CD8-positive, alpha-beta memory T cell (primary cell): ENCODE data around the gene FAM89A. TPM values are rescaled to one million over a fixed set of nuclear protein-coding genes. Genes with fewer than 3 reads are reported as not detected.
A peak's percentile ranks its signal among the peaks of the same experiment; 100 is the strongest.
"Not testable (repeated sequence)": the region's sequence is repeated elsewhere in the genome, so short reads cannot be mapped to it uniquely, and the experiment has no call there.

ENCODE experiments used
- CTCF ChIA-PET: fragments of 350-600 bp; sonication (Branson Sonifier 250); formaldehyde crosslinking; loops from one replicate; lab custom pipeline; 2021; ENCODE audit warnings: antibody characterized with exemption; lab: Charles Lee
- POLR2A ChIA-PET: fragments of 350-600 bp; sonication (Branson Sonifier 250); formaldehyde crosslinking; loops from one replicate; lab custom pipeline; 2021; ENCODE audit warnings: antibody characterized with exemption; lab: Charles Lee
- DNase-seq, 5 donors: peaks; one replicate each; pipeline versions ENCODE4 v3.0.0 to v3.0.0-alpha.2; 2020 to 2022; ENCODE audit warnings: mixed read lengths in 1 of 5
- H3K27ac ChIP-seq: one replicate; pipeline ENCODE4 v1.7.0; 2013; ENCODE audit warnings: low read depth, mild to moderate bottlenecking, low read length, moderate library complexity
- H3K27me3 ChIP-seq: 2 replicates; pipeline ENCODE4 v1.7.0; 2013; ENCODE audit warnings: low read length, mild to moderate bottlenecking; ENCODE audit not compliant: insufficient read depth, poor library complexity, severe bottlenecking
- H3K36me3 ChIP-seq: 2 replicates; pipeline ENCODE4 v1.7.0; 2013; ENCODE audit warnings: mild to moderate bottlenecking, low read length, moderate library complexity; ENCODE audit not compliant: insufficient read depth
- H3K4me1 ChIP-seq: 2 replicates; pipeline ENCODE4 v1.7.0; 2013; ENCODE audit warnings: mild to moderate bottlenecking, low read length, moderate library complexity; ENCODE audit not compliant: insufficient read depth
- H3K4me3 ChIP-seq: 2 replicates; pipeline ENCODE4 v1.7.0; 2013; ENCODE audit warnings: mild to moderate bottlenecking, low read length
- H3K9me3 ChIP-seq: 2 replicates; pipeline ENCODE4 v1.7.0; 2013; ENCODE audit warnings: mild to moderate bottlenecking, low read length
- H3K27ac Mint-ChIP-seq, 8 donors: one replicate each; pipeline ENCODE4 v1.8.0; 2020 to 2021; ENCODE audit warnings: mixed read lengths in 8 of 8, mild to moderate bottlenecking in 6 of 8, inconsistent platforms in 3 of 8, moderate library complexity in 3 of 8
- H3K27me3 Mint-ChIP-seq, 2 donors: one replicate each; pipeline ENCODE4 v1.8.0; 2020 to 2021; ENCODE audit warnings: mixed read lengths in 2 of 2, mild to moderate bottlenecking in 1 of 2, moderate library complexity in 1 of 2
- H3K36me3 Mint-ChIP-seq, 3 donors: one replicate each; pipeline ENCODE4 v1.8.0; 2020 to 2021; ENCODE audit warnings: mixed read lengths in 3 of 3, inconsistent platforms in 1 of 3, mild to moderate bottlenecking in 1 of 3
- H3K4me1 Mint-ChIP-seq, 3 donors: one replicate each; pipeline ENCODE4 v1.8.0; 2020 to 2021; ENCODE audit warnings: mixed read lengths in 3 of 3, inconsistent platforms in 1 of 3, mild to moderate bottlenecking in 1 of 3
- H3K4me3 Mint-ChIP-seq, 7 donors: one replicate each; pipeline ENCODE4 v1.8.0; 2020 to 2021; ENCODE audit warnings: mixed read lengths in 7 of 7, mild to moderate bottlenecking in 6 of 7, moderate library complexity in 4 of 7, inconsistent platforms in 2 of 7
- H3K9me3 Mint-ChIP-seq, 5 donors: one replicate each; pipeline ENCODE4 v1.8.0; 2020 to 2022; ENCODE audit warnings: mixed read lengths in 5 of 5, mild to moderate bottlenecking in 3 of 5, moderate library complexity in 2 of 5, inconsistent platforms in 1 of 5
- polyA plus RNA-seq: library from polyadenylated mRNA; unstranded; fragments of 300-500 nt; fragmentation: Illumina TruSeq; gene quantifications from one replicate; pipeline ENCODE4 v1.2.3, GENCODE V29; 2021
- total RNA-seq, 2 experiments: library from RNA; stranded (reverse); gene quantifications; one replicate each; pipeline ENCODE4 v1.2.3, GENCODE V29; 2021

The FAM89A gene
- total and polyA plus RNA-seq, 3 experiments from 2014 or later: 10.5 to 14.8 (median 12.1) TPM

GRCh38 chr1:231052777-231053176 lies 12.7 kb upstream of the FAM89A start:
- Histone ChIP-seq H3K36me3 (no peaks in the 10 kb centered on the region), H3K4me3 (no peak overlapping the region), H3K4me1 (no peaks in the 10 kb centered on the region), H3K9me3 (no peaks in the 10 kb centered on the region), H3K27me3 (no peaks in the 10 kb centered on the region), H3K27ac (no peak overlapping the region)
- no peak for DNase-seq
- CTCF ChIA-PET: no interaction called here
- Mint-ChIP-seq H3K9me3 (peaks cover 0 to 2% (median 0%) of the 10 kb centered on the region in 5 donors), H3K4me3 (no peak overlapping the region), H3K27ac (no peak overlapping the region), H3K36me3 (peaks cover 0 to 5% (median 1%) of the 10 kb centered on the region in 3 donors), H3K27me3 (peaks cover 13 to 15% of the 10 kb centered on the region in 2 donors), H3K4me1 (peaks cover 4 to 15% (median 11%) of the 10 kb centered on the region in 3 donors)
- POLR2A ChIA-PET: no interaction called here

- H3K36me3 Mint-ChIP-seq, H3K4me3 ChIP-seq, DNase-seq, H3K27me3 ChIP-seq, H3K4me1 ChIP-seq, H3K9me3 ChIP-seq, H3K9me3 Mint-ChIP-seq, H3K27ac Mint-ChIP-seq, POLR2A ChIA-PET, H3K36me3 ChIP-seq, H3K27ac ChIP-seq, H3K4me3 Mint-ChIP-seq: not testable (repeated sequence)
- Mint-ChIP-seq H3K4me1 (peaks cover 4 to 15% (median 11%) of the 10 kb centered on the region in 3 donors), H3K27me3 (peaks cover 11 to 14% of the 10 kb centered on the region in 2 donors)
- CTCF ChIA-PET: interaction anchor here (0.6 kb wide), 1 partner anchor 79 kb away, joined by 3 read pairs; no protein-coding TSS in a partner anchor
Observed at GRCh38 chr1:231050932-231051331, 10.9 kb upstream of the FAM89A start.

DNA sequence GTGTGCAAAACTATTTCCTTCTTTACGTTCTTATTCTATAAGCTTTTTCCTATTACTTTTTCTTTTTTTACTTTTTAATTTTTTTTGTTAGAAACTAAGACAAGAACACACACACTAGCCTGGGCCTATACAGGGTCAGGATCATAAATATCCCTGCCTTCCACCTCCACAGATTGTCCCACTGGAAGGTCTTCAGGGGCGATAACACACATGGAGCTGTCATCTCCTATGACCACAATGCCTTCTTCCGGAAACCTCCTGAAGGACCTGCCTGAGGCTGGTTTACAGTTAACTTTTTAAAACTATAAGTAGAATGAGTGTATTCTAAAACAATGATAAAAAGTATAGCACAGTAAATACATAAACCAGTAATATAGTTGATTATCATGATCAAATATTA lies 10.3 kb upstream of the FAM89A start:
- ChIA-PET CTCF (interaction anchor here (0.6 kb wide), 1 partner anchor 80 kb away, joined by 3 read pairs; no protein-coding TSS in a partner anchor), POLR2A (no interaction called here)
- Mint-ChIP-seq H3K27ac (peak overlapping the region in 1 of 8 donors; percentile 16), H3K9me3 (no peaks in the 10 kb centered on the region), H3K27me3 (peaks cover 11 to 14% of the 10 kb centered on the region in 2 donors), H3K36me3 (peaks cover 0 to 5% (median 1%) of the 10 kb centered on the region in 3 donors), H3K4me3 (no peak overlapping the region), H3K4me1 (peaks cover 4 to 15% (median 11%) of the 10 kb centered on the region in 3 donors)
- Histone ChIP-seq H3K9me3 (no peaks in the 10 kb centered on the region), H3K4me1 (no peaks in the 10 kb centered on the region), H3K27me3 (no peaks in the 10 kb centered on the region), H3K27ac (no peak overlapping the region), H3K36me3 (no peaks in the 10 kb centered on the region), H3K4me3 (no peak overlapping the region)
- no peak for DNase-seq

DNA sequence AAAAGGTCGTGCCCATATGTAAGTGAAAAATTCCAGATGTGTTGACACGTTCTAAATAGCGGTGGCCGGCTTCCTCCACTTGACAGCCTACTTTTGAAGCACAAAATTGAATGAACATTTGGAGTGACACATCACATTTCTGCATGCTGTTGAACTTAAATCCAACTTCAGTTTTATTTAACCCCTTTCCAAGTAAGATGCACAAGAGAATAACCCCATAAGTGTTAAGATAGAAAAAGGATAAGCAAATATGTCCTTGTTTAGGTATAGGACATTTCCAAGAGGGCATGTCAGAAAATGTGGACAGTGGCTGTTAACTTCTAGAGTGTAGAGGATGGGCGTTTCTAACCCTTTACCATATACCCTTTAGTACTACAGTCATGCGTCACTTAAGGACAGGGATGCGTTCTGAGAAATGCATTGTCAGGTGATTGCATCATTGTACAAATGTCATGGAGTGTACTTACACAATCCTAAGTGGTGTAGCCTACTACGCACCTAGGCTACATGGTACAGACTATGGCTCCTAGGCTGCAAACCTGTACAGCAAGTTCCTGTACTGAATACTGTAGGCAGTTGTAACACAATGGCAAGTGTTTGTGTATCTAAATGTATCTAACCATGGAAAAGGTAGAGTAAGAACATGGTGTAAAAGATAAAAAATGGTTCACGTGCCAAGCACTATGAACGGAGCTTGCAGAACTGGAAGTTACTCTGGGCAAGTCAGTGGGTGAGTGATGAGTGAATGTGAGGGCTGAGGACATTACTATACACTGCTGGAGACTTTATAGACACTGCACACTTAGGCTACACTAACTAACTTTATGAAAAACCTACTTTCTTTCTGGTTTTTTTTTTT lies 9.3 kb upstream of the FAM89A start:
- Histone ChIP-seq H3K4me3 (no peak overlapping the region), H3K27me3 (no peaks in the 10 kb centered on the region), H3K4me1 (no peaks in the 10 kb centered on the region), H3K9me3 (no peaks in the 10 kb centered on the region), H3K36me3 (no peaks in the 10 kb centered on the region), H3K27ac (no peak overlapping the region)
- H3K4me3 Mint-ChIP-seq: no peak overlapping the region
- CTCF ChIA-PET: no interaction called here
- peaks cover 2 to 19% (median 11%) of the 10 kb centered on the region in 3 donors for H3K4me1 Mint-ChIP-seq
- peaks cover 11 to 14% of the 10 kb centered on the region in 2 donors for H3K27me3 Mint-ChIP-seq
- POLR2A ChIA-PET: no interaction called here
- H3K9me3 Mint-ChIP-seq: peaks cover 0 to 6% (median 3%) of the 10 kb centered on the region in 5 donors
- DNase-seq: no peak
- peaks cover 0 to 5% (median 1%) of the 10 kb centered on the region in 3 donors for H3K36me3 Mint-ChIP-seq
- no peak overlapping the region for H3K27ac Mint-ChIP-seq

DNA sequence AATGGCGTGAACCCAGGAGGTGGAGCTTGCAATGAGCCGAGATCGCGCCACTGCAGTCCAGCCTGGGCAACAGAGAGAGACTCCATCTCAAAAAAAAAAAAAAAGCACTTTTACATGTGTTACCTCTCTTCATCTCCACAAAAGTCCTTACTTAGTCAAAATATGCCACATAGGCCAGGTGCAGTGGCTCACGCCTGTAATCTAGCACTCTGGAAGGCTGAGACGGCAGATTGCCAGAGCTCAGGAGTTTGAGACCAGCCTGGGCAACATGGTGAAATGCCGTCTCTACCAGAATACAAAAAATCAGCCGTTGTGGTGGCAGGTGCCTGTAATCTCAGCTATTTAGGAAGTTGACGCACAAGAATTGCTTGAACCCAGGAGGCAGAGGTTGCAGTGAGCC lies 8.4 kb upstream of the FAM89A start:
- H3K9me3 Mint-ChIP-seq, POLR2A ChIA-PET, H3K27ac ChIP-seq, H3K4me3 Mint-ChIP-seq, CTCF ChIA-PET, H3K9me3 ChIP-seq, H3K4me3 ChIP-seq, H3K27ac Mint-ChIP-seq, H3K4me1 ChIP-seq, H3K36me3 Mint-ChIP-seq, H3K27me3 ChIP-seq, H3K36me3 ChIP-seq, DNase-seq: not testable (repeated sequence)
- peaks cover 11 to 14% of the 10 kb centered on the region in 2 donors for H3K27me3 Mint-ChIP-seq
- H3K4me1 Mint-ChIP-seq: peaks cover 2 to 11% (median 3%) of the 10 kb centered on the region in 3 donors

DNA sequence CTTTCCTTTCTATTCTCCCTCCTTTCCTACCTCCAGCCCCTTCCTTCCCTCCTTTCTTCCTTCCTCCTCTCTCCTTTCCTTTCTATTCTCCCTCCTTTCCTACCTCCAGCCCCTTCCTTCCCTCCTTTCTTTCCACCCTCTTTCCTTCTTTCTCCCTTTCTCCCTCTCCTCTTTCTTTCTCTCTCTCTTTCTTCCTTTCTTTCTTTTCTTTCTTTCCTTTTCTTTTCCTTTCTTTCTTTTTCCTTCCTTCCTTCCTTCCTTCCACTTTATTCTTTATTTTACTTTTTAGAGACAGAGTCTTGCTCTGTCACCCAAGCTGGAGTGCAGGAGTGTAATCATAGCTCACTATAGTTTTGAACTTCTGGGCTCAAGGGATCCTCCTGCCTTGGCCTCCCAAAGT lies 7.5 kb upstream of the FAM89A start:
- H3K9me3 ChIP-seq, H3K4me3 ChIP-seq, H3K36me3 ChIP-seq, H3K27ac ChIP-seq, POLR2A ChIA-PET, DNase-seq, H3K27ac Mint-ChIP-seq, H3K9me3 Mint-ChIP-seq, CTCF ChIA-PET, H3K4me3 Mint-ChIP-seq, H3K4me1 Mint-ChIP-seq, H3K4me1 ChIP-seq, H3K36me3 Mint-ChIP-seq, H3K27me3 ChIP-seq: not testable (repeated sequence)
- H3K27me3 Mint-ChIP-seq: peaks cover 8 to 13% of the 10 kb centered on the region in 2 donors

- peaks cover 0 to 4% (median 0%) of the 10 kb centered on the region in 3 donors for H3K4me1 Mint-ChIP-seq
- POLR2A ChIA-PET: no interaction called here
Observed at GRCh38 chr1:231046730-231047395, 6.8 kb upstream of the FAM89A start.

More at GRCh38 chr1:231046730-231047395, 6.8 kb upstream of the FAM89A start:
- Histone ChIP-seq H3K27me3 (no peaks in the 10 kb centered on the region), H3K9me3 (no peaks in the 10 kb centered on the region), H3K27ac (no peak overlapping the region), H3K4me1 (no peaks in the 10 kb centered on the region), H3K36me3 (no peaks in the 10 kb centered on the region), H3K4me3 (no peak overlapping the region)
- Mint-ChIP-seq H3K4me3 (no peak overlapping the region), H3K27me3 (peaks cover 8 to 13% of the 10 kb centered on the region in 2 donors), H3K9me3 (peaks cover 0 to 6% (median 3%) of the 10 kb centered on the region in 5 donors), H3K27ac (no peak overlapping the region), H3K36me3 (peaks cover 0 to 1% (median 0%) of the 10 kb centered on the region in 3 donors)
- CTCF ChIA-PET: no interaction called here
- no peak for DNase-seq
